ENCODE data around the gene PDE4B.

Gene PDE4B

DNA sequence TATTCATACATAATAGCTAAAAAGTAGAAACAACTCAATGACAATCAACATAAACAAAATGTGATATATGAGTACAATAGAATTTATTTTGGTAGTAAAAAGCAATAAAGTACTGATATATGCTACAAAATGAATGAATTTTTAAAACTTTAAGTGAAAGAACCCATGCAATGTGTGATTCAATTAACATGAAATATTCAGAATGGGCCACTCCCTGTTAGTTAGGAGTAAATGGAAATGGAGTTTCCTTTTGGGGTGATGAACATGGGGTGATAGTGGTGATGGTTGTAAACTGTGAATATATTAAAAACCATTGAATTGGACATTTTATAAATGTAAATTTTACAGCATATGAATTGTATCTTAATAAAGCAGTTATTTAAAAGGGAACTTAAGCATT is 374.6 kb downstream of the PDE4B start:
- no peak overlapping the region for H3K4me2 ChIP-seq (ENCODE audit: low read length)
- H3K27ac ChIP-seq, result no peak overlapping the region
- no peak overlapping the region for H3K9ac ChIP-seq
- H3K9me3 ChIP-seq (ENCODE audit: control insufficient read depth, low read length), result no peaks in the 10 kb centered on the region
- TF ChIP-seq CTCF (IDR thresholded peaks at IDR 0.05), result no peak
- no peaks in the 10 kb centered on the region for H3K4me1 ChIP-seq
- no peak overlapping the region for H3K4me3 ChIP-seq (ENCODE audit: low read depth, low read length)
- no peaks in the 10 kb centered on the region for H3K79me2 ChIP-seq
- no peaks in the 10 kb centered on the region for H3K27me3 ChIP-seq (ENCODE audit: control insufficient read depth, insufficient read depth, low read length)
- no peak overlapping the region for H2AFZ ChIP-seq
- H3K36me3 ChIP-seq (ENCODE audit: control insufficient read depth, insufficient read depth, low read length), result no peaks in the 10 kb centered on the region

DNA sequence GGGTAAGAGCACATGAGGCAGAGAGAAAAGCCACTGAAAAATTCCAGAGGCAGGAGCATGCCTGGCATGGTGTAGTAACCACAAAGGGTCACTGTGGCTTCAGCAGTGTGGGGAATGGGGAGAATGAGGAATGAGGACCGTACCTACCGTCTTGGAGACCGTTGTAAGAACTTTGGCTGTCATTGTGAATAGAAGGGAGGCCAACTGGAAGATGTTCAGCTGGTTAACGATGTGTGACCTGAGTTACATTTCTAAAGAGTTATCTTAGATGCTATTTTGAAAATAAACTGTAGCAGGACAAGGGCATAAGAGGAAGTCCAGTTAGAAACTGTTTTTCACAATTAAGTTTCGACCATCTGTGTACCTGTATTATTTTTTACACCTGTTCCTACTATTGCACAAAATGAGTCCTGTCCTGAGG is 375.8 kb downstream of the PDE4B start:
- H3K27ac ChIP-seq, result no peak overlapping the region
- no peaks in the 10 kb centered on the region for H3K4me1 ChIP-seq

DNA sequence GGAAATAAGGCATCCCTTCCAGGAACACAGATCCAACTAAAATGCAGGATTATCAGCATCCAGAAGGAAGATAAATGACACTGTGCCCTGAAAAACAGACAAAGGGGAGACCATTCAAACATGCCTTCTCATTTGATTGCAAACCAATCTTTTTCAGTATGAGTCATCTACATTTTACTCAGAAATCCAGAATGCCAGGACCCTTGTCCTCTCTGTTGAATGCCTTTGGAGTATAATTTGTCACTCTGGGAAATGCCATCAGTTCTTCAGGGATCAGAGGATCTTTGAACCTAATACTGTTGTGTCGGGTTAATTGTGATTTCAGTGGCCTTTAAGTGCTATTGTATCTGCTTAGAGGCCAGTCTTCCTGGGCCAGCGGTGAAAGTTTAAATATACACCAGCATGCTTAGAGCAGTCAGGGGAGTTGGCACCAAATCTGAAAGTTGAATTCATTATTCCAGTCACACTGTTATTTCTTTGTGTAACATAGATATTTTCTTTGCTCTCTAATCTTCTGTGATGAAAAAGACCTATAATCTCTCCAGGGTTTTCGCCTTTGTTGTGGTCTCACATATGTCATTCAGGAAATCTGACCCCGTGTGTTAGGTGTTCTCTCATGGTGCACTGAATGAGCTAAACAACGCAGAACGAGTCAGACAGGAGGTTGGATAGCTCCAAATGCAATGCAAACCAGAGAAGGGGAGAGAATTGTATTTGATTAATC is 376.4 kb downstream of the PDE4B start:
- no peak overlapping the region for H2AFZ ChIP-seq
- no peaks in the 10 kb centered on the region for H3K4me1 ChIP-seq
- no peak overlapping the region for H3K4me3 ChIP-seq (ENCODE audit: low read depth, low read length)
- no peak overlapping the region for H3K27ac ChIP-seq
- H3K27me3 ChIP-seq (ENCODE audit: control insufficient read depth, insufficient read depth, low read length), result no peaks in the 10 kb centered on the region
- no peaks in the 10 kb centered on the region for H3K79me2 ChIP-seq
- no peak overlapping the region for H3K4me2 ChIP-seq (ENCODE audit: low read length)
- no peak for TF ChIP-seq CTCF (IDR thresholded peaks at IDR 0.05)
- no peaks in the 10 kb centered on the region for H3K9me3 ChIP-seq (ENCODE audit: control insufficient read depth, low read length)
- no peaks in the 10 kb centered on the region for H3K36me3 ChIP-seq (ENCODE audit: control insufficient read depth, insufficient read depth, low read length)
- no peak overlapping the region for H3K9ac ChIP-seq

More for the DNA sequence above, 375.8 kb downstream of the PDE4B start:
- no peak for TF ChIP-seq CTCF (IDR thresholded peaks at IDR 0.05)
- Histone ChIP-seq H3K36me3 (ENCODE audit: control insufficient read depth, insufficient read depth, low read length) (no peaks in the 10 kb centered on the region), H3K9ac (no peak overlapping the region), H3K4me3 (ENCODE audit: low read depth, low read length) (no peak overlapping the region), H3K79me2 (no peaks in the 10 kb centered on the region), H3K9me3 (ENCODE audit: control insufficient read depth, low read length) (no peaks in the 10 kb centered on the region), H3K27me3 (ENCODE audit: control insufficient read depth, insufficient read depth, low read length) (no peaks in the 10 kb centered on the region), H2AFZ (no peak overlapping the region), H3K4me2 (ENCODE audit: low read length) (no peak overlapping the region)

- H3K4me2 ChIP-seq (ENCODE audit: low read length), result no peak overlapping the region
- no peaks in the 10 kb centered on the region for H3K36me3 ChIP-seq (ENCODE audit: control insufficient read depth, insufficient read depth, low read length)
- no peak overlapping the region for H3K9ac ChIP-seq
- no peaks in the 10 kb centered on the region for H3K9me3 ChIP-seq (ENCODE audit: control insufficient read depth, low read length)
- no peaks in the 10 kb centered on the region for H3K27me3 ChIP-seq (ENCODE audit: control insufficient read depth, insufficient read depth, low read length)
- no peak overlapping the region for H2AFZ ChIP-seq
- no peak overlapping the region for H3K27ac ChIP-seq
- H3K4me3 ChIP-seq (ENCODE audit: low read depth, low read length), result no peak overlapping the region
- H3K4me1 ChIP-seq, result no peaks in the 10 kb centered on the region
- H3K79me2 ChIP-seq, result no peaks in the 10 kb centered on the region
- TF ChIP-seq CTCF (IDR thresholded peaks at IDR 0.05), result no peak
Observed at GRCh38 chr1:66172272-66172671, 379.6 kb downstream of the PDE4B start.

GRCh38 chr1:66175098-66175497 is 382.4 kb downstream of the PDE4B start:
- no peak overlapping the region for H2AFZ ChIP-seq
- H3K36me3 ChIP-seq (ENCODE audit: control insufficient read depth, insufficient read depth, low read length), result no peaks in the 10 kb centered on the region
- H3K4me3 ChIP-seq (ENCODE audit: low read depth, low read length), result no peak overlapping the region
- H3K27me3 ChIP-seq (ENCODE audit: control insufficient read depth, insufficient read depth, low read length), result no peaks in the 10 kb centered on the region
- no peaks in the 10 kb centered on the region for H3K9me3 ChIP-seq (ENCODE audit: control insufficient read depth, low read length)
- no peaks in the 10 kb centered on the region for H3K79me2 ChIP-seq
- no peak overlapping the region for H3K4me2 ChIP-seq (ENCODE audit: low read length)
- TF ChIP-seq CTCF (IDR thresholded peaks at IDR 0.05), result no peak
- no peak overlapping the region for H3K27ac ChIP-seq
- H3K9ac ChIP-seq, result no peak overlapping the region
- no peaks in the 10 kb centered on the region for H3K4me1 ChIP-seq

Measured in parathyroid adenoma (tissue), 2 donors.